PFSK-1 (cell line): ENCODE data around the gene SFXN3.

Experiments used
- FOXP2 ChIP-seq: optimal IDR thresholded peaks from 2 replicates; pipeline ENCODE3; 2011; ENCODE audit warnings: borderline replicate concordance, control low read depth, inconsistent platforms; ENCODE audit not compliant: insufficient read depth; ENCODE audit errors: extremely low read length, extremely low read depth
- POLR2AphosphoS5 ChIP-seq: IDR thresholded peaks from 2 replicates; pipeline ENCODE4 v1.6.1; 2012; ENCODE audit warnings: low read depth, mild to moderate bottlenecking, control low read depth, low read length, moderate library complexity
- REST ChIP-seq, 2 experiments: IDR thresholded peaks; 2 replicates each; pipeline versions ENCODE4 v1.6.1 to v1.8.0; 2011 to 2012; ENCODE audit warnings: low read depth in 2 of 2, low read length in 2 of 2, control low read depth in 1 of 2, inconsistent platforms in 1 of 2, mild to moderate bottlenecking in 1 of 2, moderate library complexity in 1 of 2; ENCODE audit not compliant: insufficient read depth in 1 of 2
- SIN3A ChIP-seq: IDR thresholded peaks from 2 replicates; pipeline ENCODE4 v1.6.1; 2012; ENCODE audit warnings: mild to moderate bottlenecking, low read length, moderate library complexity, borderline replicate concordance; ENCODE audit not compliant: insufficient read depth
- TAF1 ChIP-seq: IDR thresholded peaks from 2 replicates; pipeline ENCODE4 v1.6.1; 2012; ENCODE audit warnings: low read length, control low read depth, borderline replicate concordance; ENCODE audit not compliant: insufficient read depth

SFXN3 gene

GRCh38 chr10:101047961-101048892 lies 17.2 kb downstream of the SFXN3 start:
- no peak for TF ChIP-seq FOXP2
- no peak for TF ChIP-seq SIN3A
- TF ChIP-seq TAF1: no peak
- TF ChIP-seq POLR2AphosphoS5: no peak
- TF ChIP-seq REST (IDR thresholded peaks at IDR 0.05; ENCODE audit: insufficient read depth in 1 of 2, low read depth in 2 of 2, low read length in 2 of 2): no peak

GRCh38 chr10:101050208-101051069 lies 19.4 kb downstream of the SFXN3 start:
- TF ChIP-seq FOXP2: no peak
- TF ChIP-seq POLR2AphosphoS5: no peak
- TF ChIP-seq REST (IDR thresholded peaks at IDR 0.05; ENCODE audit: insufficient read depth in 1 of 2, low read depth in 2 of 2, low read length in 2 of 2): no peak
- TF ChIP-seq SIN3A: no peak
- TF ChIP-seq TAF1: no peak

GRCh38 chr10:101052285-101052684 lies 21.3 kb downstream of the SFXN3 start:
- TF ChIP-seq SIN3A (no peak), REST (IDR thresholded peaks at IDR 0.05; ENCODE audit: insufficient read depth in 1 of 2, low read depth in 2 of 2, low read length in 2 of 2) (no peak), FOXP2 (no peak), TAF1 (no peak), POLR2AphosphoS5 (no peak)

GRCh38 chr10:101053516-101053915 lies 22.5 kb downstream of the SFXN3 start:
- no peak for TF ChIP-seq REST (IDR thresholded peaks at IDR 0.05; ENCODE audit: insufficient read depth in 1 of 2, low read depth in 2 of 2, low read length in 2 of 2)
- no peak for TF ChIP-seq TAF1
- no peak for TF ChIP-seq POLR2AphosphoS5
- no peak for TF ChIP-seq SIN3A
- TF ChIP-seq FOXP2: no peak
